GM21515 (cell line): ENCODE measurements around the gene SEC61A1.

Experiments
- ATAC-seq: cut with Tn5 transposase; IDR thresholded peaks from one replicate; pipeline ENCODE4 v1.9.1; 2021; ENCODE audit not compliant: unreplicated experiment

Gene SEC61A1

GRCh38 chr3:128112357-128112968, 60.2 kb downstream of the SEC61A1 start:
- no peak for ATAC-seq

GRCh38 chr3:128113817-128114794, 61.9 kb downstream of the SEC61A1 start:
- ATAC-seq: peak; percentile 73
